Skin epidermis (tissue), 12 donors: Measurements from ENCODE around the gene KNDC1.
"Not testable (repeated sequence)": the region's sequence is repeated elsewhere in the genome, so short reads cannot be mapped to it uniquely, and the experiment has no call there.

Experiments used
- H3K27ac ChIP-seq, 21 experiments: fragments of 200-600 bp; sonication (generic) in 11 of 21; one replicate each; pipeline ENCODE4 v1.5.0; 2020; ENCODE audit warnings: mild to moderate bottlenecking in 3 of 21, inconsistent platforms in 2 of 21, moderate library complexity in 2 of 21
- H3K4me3 ChIP-seq, 7 experiments: fragments of 200-600 bp; sonication (generic) in 2 of 7; one replicate each; pipeline ENCODE4 v1.5.0; 2020; ENCODE audit warnings: inconsistent platforms in 2 of 7, mild to moderate bottlenecking in 2 of 7, moderate library complexity in 1 of 7

The KNDC1 gene

DNA sequence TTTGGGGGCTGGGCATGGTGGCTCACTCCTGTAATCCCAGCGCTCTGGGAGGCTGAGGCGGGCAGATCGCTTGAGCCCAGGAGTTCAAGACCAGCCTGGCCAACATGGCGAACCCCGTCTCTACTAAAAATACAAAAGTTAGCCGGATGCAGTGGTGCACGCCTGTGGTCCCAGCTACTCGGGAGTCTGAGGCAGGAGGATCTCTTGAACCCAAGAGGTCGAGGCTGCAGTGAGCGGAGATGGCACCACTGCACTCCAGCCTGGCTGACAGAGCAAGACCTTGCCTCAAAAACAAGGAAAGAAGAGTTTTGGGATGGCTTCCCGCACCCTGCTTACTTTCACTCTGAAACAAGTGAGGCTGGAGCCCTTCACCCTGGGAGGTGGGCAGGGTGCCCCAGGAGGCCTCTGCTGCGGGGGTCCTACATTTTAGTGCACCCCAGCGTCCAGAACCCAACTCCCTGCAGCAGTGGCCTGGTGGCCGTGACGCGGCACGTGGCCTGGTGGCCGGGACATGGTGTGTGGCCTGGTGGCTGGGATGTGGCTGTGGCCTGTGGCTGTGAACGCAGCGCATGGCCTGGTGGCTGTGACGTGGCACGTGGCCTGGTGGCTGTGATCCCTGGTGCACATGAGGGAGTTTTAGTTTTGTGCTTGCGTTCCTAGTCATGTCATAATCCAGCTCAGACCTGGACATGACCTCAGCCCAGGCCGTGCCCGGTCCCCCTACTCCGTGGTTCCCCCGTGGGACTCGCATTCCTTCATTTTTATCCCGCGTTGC is 9.3 kb downstream of the KNDC1 start:
- H3K4me3 ChIP-seq, result no peak overlapping the region
- no peak overlapping the region for H3K27ac ChIP-seq

DNA sequence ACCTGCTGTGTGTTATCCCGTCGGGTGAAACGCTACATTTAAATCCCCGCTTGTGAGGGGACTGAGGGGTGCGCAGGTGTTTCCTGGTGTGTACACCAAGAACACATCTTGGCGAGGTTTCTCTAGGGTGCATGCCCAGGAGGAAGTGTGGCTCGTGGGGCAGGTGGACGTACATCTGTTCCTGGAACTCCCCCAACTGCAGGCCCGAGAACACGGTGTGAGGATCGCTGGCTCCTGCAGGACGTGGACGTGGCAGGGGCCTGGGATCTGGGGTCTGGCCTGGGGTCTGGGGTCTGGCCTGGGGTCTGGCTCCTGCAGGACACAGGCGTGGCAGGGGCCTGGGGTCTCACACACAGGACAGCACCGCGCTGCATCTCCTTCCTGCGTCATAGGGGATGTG is 10.1 kb downstream of the KNDC1 start:
- H3K27ac ChIP-seq, result no peak overlapping the region
- no peak overlapping the region for H3K4me3 ChIP-seq

DNA sequence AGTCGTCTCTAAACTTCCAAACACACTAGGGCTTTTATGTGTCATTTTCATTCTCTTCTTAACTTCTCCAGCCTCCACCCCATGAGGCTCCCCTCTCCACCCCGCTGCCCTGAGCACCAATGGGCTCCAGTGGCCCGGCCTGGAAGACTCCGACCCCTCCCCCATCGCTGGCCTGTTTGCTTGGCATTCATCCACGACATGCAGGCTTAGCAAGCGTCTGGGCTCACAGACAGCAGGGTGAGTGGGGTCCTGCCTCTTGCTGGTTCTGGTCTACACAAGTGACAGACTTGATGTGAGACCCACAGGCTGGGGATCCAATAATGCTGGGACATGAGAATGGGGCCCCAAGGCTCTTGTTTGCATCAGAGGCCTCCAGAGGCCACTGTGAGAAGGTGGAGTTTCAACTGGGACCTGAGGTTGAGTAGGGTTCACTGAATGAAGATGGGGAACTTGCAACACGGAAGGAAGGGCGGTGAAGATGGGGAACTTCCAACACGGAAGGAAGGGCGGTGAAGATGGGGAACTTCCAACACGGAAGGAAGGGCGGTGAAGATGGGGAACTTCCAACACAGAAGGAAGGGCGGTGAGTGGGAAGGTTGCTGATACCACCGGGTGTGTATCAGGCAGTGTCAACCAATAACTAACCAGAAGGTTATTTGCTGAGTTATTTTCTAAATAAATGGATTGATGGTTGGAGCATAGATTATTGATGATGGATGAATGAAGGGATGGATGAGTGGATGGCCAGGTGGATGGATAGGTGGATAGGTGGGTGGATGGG is 14.0 kb downstream of the KNDC1 start:
- Histone ChIP-seq H3K27ac (no peak overlapping the region), H3K4me3 (no peak overlapping the region)

DNA sequence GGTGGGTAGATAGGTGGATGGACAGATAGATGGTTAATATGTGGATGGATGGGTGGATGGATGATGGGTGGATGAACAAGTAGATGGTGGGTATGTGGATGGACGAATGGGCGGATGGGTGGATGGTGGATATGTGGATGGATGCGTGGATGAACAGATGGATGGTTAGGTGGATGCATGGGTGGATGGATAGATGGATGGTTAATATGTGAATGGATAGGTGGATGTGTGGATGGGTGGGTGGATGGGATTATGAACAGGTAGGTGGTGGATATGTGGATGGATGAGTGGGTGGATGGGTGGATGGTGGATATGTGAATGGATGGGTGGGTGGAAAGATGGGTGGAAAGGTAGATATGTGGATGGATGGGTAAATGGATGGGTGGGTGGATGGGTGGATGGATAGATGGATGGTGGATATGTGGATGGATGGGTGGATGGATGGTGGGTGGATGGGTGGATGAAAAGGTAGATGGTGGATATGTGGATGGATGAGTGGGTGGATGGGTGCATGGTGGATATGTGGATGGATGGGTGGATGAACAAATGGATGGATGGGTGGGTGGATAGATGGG is 14.8 kb downstream of the KNDC1 start:
- H3K4me3 ChIP-seq, result no peak overlapping the region
- H3K27ac ChIP-seq, result no peak overlapping the region

DNA sequence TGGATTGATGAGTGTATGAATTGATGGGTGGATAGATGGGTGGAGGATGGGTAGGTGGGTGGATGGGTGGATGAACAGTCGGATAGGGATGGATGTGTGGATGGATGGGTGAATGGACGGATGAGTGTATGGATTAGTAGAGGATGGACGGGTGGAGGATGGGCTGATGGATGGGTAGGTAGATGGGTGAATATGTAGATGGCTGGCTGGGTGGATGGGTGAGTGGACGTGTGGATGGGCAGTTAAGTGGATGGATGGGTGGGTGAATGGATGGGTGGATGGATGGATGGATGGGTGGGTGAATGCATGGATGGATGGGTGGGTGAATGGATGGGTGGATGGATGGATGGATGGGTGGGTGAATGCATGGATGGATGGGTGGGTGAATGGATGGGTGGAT is 15.6 kb downstream of the KNDC1 start:
- H3K4me3 ChIP-seq, H3K27ac ChIP-seq: not testable (repeated sequence)

DNA sequence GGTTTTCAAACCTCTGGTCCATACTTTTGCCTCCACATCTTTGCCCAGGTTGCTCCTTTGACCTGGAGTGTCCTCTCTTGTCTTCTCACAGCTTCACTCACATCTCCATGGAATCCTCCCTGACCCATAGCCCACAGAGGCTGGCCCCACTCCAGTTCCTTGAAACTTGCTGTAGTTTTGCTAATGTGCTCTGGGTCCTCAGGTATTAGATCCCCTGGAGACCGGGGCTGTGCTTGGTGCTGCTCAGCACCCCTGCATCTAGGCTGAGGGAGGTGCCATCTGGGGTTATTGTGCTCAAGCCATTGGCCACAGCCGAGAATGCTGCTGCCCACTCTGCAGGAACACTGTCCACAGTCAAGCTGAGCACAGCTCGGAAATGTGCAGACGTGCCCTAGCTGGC is 16.5 kb downstream of the KNDC1 start:
- Histone ChIP-seq H3K4me3 (no peak overlapping the region), H3K27ac (no peak overlapping the region)

DNA sequence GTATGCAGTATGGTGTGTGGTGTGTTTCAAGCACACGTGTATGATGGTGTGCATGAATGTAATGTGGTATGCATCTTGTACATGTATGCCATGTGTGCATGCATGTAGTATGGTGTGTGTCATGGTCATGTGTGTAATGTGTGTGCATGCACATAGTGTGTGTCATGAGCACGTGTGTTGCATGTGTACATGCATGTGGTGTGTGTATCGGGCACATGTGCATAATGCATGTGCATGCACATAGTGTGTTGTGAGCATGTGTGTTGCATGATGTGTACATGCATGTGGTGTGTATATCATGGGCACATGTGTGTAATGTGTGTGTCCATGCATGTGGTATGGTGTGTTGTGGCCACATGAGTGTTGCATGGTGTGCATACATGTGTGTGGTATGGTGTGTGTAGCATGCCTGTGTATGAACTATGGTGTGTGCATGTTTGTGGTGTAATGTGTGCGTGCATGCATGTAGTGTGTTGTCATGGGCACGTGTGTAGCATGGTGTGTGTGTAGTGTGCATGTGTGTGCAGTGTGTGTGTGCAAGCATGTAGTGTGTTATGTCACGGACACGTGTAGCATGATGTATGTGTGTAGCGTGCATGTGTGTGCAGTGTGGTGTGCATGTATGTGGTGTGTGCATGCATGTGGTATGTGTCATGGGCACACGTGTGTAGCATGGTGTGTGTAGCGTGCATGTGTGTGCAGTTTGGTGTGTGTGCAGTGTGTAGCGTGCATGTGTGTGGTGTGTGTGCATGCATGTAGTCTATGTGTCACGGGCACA is 17.6 kb downstream of the KNDC1 start:
- no peak overlapping the region for H3K4me3 ChIP-seq
- H3K27ac ChIP-seq, result no peak overlapping the region

DNA sequence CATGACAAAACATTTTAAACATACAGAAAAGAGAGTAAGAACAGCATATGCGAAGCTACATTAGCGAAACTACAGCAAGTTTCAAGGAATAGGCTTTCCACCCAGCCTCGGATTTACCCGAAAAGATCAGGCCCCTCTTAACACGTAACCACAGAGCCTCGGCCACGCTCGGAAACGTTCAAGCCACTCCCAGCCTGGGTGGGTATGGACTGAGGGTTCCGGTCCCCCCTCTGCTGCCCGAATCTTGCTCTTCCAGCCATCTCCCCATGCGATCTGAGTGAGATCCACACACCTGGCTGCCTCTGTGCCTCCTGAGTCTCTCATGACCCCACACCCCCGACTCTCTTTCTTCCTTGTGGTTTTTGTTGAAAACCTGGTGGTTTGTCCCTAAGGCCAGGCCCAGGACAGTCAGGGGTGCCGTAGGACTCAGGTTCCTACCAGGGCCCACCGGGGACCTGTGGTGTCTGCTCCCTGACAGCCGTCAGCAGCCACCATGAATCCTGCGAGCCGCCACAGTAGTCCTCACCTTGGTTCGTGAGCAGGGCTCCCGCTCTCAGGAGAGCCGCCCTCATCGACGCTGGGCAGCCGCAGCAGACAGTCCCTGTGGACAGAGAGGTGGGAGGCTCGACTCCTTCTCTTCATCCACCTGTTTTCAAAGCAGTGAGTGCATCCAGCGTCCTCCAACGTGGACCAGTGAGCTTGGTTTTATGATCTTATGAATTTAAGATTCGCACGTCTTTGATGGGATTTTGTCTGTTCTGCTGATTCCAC is 18.5 kb downstream of the KNDC1 start:
- Histone ChIP-seq H3K4me3 (no peak overlapping the region), H3K27ac (no peak overlapping the region)

DNA sequence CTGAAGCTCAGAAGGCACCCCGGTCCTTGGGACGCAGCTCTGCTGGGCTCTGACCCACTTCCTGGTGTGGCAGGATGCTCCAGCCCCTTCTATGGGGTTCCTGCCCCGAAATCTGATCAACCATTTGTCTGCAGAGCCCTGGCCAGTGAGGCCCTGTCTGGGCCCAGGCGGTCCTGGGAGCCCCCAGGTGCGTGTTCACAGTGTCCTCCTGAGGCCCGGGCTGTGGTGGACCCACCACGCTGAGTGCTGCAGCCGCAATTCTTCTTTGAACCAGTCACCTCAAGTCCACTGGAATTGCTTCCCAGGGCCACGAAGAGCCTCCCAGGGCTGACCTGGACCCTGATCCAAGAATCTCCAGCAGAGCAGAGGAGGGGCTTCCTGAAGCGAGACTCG is 19.1 kb downstream of the KNDC1 start:
- Histone ChIP-seq H3K4me3 (no peak overlapping the region), H3K27ac (no peak overlapping the region)

DNA sequence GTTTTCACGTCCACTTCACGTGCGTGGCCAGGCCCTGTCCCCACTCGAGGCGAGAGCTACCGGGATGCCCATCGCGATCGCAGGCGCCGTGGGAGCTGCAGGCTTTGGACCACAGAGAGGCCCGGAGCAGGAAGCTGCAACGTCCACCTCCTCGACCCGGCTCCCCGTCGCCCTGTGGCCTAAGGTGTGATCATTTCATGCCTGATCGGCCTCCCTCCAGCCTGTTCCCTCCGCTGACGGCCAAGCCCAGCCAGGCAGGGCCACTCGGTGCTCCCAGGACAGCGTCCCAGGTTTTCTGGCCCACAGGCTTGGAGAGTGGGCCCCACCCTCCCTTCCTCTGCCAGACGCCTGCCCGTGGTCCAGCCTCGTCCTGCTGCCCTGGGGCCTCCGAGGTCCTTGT is 19.6 kb downstream of the KNDC1 start:
- Histone ChIP-seq H3K27ac (no peak overlapping the region), H3K4me3 (no peak overlapping the region)

DNA sequence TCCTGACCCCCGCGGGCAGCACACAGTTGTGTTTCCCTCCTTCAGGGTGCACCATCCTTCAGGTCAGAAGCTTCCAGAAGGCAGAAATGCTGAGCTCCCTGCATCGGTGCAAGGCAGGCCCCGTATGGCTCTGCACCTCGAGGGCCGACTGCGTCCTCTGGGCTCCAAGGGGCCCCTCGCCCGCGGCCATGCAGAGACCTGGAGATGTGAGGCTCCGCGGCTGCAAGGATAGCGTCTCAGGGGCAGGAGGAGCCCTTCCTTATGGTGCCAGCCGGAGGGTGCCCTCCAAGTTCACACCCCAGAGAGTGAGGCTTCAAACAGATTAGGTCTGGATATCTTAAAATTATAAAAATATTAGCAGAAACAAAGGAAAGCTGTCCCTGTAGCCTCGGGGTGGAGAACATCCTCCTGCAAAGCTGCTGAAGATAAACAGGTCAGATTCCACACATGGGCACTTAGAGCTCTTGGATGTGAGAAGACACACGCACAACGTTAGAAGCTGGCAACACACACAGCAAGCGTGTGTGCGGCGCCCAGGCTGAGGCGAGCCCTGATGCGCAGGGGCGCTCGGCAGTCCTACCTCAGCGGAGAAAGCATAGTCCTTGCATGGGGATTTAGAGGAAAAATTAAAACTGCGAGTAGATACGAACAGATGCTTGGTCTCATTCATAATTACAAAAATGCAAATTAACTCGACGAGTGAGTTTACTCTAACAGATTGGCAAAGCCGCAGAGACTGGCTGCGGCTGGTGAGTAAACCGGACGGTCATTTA is 20.4 kb downstream of the KNDC1 start:
- no peak overlapping the region for H3K27ac ChIP-seq
- no peak overlapping the region for H3K4me3 ChIP-seq

DNA sequence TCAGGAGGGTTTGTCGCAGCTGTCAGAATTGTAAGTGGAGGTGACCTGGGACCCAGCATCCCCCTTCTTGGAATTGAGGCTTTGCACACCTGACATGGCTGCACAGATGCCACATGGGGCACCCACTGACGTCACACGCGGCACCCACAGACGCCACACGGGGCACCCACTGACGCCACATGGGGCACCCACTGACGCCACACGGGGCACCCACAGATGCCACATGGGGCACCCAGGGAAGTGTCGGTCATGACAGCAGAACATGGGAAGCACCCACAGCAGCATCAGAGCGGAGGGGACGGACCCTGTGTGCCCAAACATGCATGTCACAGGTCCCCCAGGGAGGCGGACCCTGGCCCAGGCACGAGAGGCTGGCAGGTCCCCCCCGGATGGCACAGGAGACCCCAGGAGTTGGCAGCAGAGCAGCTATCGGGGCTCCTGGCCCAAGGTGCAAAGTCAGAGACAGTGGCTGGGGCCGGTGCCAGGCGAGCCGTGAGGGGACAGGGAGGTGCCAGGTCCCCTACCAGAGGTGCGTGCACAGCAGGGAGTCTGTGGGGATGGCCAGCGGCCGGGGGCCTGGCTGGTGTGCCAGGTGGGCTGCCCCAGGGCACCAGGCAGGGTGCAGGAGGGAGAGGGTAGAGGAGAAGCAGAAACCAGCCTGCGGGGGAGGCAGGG is 21.1 kb downstream of the KNDC1 start:
- H3K4me3 ChIP-seq, result no peak overlapping the region
- H3K27ac ChIP-seq, result no peak overlapping the region

DNA sequence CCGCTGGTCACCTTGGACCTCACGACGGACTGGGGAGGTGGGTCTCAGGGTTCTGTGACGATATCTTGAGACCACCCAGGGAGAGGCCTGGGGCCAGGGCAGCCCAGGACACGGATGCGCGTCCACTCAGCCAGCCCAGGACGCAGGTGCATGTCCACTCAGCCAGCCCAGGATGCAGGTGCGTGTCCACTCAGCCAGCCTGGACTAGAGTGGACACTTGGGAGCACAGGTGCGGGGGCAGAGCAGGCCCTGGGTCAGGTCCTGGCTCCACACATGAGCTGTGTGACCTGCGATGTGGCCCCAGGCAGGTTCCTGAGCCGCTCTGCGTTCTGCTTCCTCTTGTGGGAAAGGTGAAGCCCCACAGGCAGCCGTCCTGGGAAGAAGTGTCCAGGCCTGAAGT is 22.2 kb downstream of the KNDC1 start:
- Histone ChIP-seq H3K4me3 (no peak overlapping the region), H3K27ac (no peak overlapping the region)

DNA sequence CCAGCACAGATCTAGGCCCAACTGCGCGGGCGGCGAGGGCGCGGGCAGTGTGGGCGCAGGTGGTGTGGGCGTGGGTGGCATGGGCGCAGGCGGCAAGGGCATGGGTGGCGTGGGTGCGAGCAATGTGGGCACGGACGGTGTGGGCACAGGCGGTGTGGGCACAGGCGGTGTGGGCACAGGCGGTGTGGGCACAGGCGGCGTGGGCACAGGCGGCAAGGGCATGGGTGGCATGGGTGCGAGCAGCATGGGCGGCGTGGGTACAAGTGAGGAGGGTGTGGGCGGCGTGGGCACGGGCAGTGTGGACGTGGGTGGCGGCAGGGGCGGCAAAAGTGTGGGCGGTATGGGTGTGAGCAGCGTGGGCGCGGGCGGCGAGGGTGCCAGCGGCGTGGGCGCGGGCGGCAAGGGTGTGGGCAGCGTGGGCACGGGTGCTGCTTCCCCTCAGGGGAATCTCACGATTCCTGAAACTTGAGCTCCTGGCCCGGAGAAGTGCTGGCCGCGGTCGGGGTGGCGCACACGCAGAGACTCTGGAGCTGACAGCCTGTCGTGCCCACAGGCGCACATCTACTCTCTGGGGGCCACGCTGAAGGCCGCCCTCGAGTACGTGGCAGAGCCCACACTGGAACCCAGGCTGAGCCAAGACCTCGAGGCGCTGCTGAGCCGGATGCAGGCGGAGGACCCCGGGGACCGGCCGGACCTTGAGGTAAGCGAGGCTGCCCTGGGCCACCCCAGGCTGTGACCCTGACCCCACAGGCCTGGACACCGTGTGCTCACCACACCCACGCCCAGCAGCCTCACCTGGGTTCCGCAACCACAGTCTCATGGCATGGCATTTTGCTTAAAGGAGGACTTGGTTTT is 23.0 kb downstream of the KNDC1 start:
- Histone ChIP-seq H3K4me3 (no peak overlapping the region), H3K27ac (no peak overlapping the region)

DNA sequence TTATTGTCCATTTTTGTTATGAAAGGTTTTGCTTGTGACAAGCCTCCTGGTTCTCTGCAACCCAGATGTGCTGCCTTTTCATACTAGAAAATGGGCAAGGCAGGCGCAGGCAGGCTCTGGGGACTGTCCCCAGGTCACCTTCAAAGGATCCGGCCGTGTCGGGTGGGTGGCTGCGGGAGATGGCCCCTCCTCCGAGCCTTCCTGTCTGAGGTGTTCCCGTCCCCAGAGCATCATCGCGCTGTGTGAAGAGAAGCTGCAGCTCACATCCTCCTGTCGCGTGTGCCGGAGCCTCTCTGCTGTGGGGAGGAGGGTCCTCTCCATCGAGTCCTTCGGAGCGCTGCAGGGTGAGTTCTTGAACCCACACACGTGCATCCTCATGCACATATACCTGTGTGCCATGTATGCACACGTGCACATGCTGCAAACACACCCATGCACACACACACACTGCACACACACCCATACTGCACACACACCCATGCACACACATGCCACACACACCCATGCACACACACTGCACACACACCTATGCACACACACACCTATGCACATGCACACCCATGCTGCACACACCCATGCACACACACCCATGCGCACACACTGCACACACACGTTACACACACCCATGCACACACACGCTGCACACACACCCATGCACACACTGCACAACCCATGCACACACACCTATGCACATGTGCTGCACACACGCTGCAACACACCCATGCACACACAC is 23.8 kb downstream of the KNDC1 start:
- H3K27ac ChIP-seq, result no peak overlapping the region
- no peak overlapping the region for H3K4me3 ChIP-seq

DNA sequence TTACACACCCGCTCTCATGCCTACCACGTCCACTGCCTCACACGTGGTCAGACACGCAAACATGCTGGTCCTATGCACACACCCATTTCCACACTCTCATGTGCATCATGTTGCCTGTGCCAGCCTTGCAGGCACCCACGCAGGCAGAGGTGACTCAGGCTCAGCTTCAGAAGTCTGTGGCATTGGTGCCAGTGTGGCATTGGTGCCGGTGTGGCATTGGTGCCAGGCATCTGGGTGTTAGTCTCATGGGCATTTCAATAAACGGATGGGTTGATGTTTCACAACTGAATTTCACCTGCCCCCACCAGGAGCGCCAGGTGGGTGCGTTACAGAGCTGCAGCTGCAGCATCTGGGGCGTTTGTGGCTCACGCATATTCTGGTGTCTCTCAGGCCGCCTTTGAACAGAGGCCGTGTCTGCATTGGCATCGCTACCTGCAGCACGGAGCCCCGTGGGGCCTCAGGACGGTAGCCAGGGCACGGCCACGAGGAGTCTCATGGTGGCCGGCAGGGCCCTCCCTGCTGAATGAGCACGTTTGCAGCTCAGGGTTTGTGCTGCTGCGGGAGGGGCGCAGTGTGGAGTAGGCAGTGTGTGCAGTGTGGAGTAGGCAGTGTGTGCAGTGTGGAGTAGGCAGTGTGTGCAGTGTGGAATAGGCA is 24.7 kb downstream of the KNDC1 start:
- Histone ChIP-seq H3K27ac (no peak overlapping the region), H3K4me3 (no peak overlapping the region)
